EH (cell line): Measurements from ENCODE around the gene FHL3.
"Not testable (repeated sequence)": the region's sequence is repeated elsewhere in the genome, so short reads cannot be mapped to it uniquely, and the experiment has no call there.

Experiments
- DNase-seq: peaks from one replicate; pipeline ENCODE4 v3.0.0-alpha.2; 2015; ENCODE audit warnings: low read depth

The FHL3 gene

DNA sequence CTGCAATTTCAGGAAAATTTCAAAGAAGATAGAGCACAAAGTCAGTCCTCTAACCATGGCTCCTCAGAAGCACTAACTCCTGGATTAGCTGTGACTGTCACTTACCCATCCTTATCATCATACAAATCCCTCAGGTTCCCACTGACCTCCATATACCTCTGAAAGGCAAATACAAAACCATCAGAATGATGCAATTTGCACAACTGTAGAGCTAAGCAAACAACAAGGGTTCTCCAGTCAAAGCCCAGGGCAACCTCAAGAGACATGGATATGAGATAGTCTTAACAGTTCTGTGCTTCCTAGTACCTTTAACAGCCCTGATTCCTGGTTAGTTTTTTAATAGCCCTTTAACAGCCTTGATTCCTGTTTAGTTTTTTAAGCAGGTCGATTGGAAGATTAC is 17.6 kb downstream of the FHL3 start:
- DNase-seq, result no peak

DNA sequence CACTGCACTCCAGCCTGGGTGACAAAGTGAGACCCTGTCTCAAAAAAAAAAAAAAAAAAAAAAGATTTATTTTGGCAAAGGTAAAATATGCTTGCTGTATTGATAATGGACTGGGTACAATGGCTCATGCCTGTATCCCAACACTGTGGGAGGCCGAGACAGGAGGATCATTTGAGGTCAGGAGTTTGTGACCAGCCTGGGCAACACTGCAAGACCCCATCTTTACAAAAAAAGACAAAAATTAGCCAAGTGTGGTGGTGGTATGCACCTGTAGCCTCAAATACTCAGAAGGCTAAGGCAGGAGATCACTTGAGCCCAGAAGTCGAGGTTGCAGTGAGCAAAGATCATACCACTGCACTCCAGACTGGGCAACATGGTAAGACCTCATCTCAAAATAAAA is 21.8 kb downstream of the FHL3 start:
- no peak for DNase-seq

DNA sequence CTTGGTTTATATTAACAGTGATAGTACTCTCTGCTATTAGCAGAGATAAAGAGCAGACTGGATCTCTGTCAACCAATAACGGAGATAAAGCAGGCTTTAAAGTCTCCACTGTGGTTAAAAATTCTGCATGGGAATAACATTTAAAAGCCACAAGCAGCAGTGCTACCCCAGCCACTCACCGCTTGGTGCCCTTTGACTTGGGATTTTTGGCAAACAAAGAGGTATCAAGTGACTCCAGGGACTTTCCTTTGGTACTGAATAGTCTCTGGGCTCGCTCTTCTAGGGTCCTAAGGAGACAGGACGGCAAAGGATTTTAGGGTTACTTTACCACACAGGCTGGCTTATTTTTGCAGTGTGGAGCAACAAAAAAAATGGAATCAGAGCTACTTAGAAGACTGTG is 26.8 kb downstream of the FHL3 start:
- DNase-seq, result no peak

DNA sequence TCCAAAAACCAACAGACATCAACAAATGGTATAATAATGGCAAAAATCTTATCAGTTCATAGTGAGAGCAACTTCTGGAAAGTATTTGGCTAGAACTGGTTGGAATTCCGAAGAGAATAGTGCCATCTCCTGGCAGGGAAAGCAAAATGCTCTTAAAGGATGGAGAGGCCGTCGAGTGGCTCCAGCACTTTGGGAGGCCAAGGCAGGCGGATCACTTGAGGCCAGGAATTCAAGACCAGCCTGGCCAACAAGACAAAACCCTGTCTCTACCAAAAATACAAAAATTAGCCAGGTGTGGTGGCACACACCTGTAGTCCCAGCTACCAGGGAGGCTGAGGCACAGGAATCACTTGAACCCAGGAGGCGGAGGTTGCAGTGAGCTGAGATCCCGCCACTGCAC is 30.2 kb downstream of the FHL3 start:
- peak; percentile 73 for DNase-seq

DNA sequence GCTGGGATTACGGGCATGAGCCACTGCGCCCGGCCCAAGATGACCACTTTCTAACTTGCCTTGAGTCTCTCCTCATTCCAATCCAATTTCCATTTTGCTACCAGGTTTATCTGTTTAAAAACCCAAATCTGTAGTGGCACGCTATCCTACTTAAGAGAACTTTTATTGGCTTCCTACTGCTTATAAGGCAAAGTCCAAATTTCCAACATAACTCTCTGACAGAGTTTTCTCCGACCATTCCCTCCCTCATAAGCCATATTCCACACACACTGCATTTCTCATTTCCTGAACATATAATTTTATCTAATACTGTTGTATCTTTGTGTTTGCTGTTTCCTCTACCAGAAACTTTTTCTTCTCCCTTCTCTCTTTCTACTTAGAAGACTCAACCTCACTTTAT is 30.7 kb downstream of the FHL3 start:
- no peak for DNase-seq

DNA sequence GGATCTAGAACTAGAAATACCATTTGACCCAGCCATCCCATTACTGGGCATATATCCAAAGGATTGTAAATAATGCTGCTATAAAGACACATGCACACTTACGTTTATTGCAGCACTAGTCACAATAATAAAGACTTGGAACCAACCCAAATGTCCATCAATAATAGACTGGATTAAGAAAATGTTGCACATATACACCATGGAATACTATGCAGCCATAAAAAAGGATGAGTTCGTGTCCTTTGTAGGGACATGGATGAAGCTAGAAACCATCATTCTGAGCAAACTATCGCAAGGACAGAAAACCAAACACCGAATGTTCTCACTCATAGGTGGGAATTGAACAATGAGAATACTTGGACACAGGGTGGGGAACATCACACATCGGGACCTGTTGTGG is 31.6 kb downstream of the FHL3 start:
- not testable (repeated sequence) for DNase-seq

DNA sequence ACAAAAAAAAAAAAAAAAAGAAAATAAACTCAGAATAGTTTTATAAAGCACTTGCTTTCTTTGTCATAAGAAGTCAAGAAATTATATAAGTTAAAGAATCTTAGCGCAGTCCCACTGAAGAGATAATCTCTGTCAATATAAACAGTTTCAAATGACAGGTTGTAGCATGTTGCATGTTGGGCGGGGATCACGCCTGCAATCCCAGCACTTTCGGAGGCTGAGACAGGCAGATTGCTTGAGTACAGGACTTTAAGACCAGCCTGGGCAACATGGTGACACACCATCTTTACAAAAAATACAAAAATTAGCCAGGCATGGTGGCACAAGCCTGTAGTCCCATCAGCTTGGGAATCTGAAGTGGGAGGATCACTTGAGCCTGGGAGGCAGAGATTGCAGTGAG is 40.0 kb downstream of the FHL3 start:
- no peak for DNase-seq

DNA sequence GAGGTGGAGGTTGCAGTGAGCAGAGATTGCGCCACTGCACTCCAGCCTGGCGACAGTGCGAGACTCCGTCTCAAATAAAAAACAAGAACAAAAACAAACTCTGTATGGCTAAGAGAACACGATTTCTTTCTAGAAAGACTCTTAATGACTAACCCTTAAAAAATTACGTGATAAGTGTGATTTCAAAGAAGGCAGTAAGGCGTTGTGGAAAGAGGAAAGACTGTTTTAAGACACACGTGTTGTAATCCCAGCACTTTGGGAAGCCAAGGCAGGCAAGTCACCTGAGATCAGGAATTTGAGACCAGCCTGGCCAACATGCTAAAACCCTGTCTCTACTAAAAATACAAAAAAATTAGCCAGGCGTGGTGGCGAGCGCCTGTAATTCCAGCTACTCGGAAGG is 41.2 kb downstream of the FHL3 start:
- DNase-seq, result not testable (repeated sequence)

DNA sequence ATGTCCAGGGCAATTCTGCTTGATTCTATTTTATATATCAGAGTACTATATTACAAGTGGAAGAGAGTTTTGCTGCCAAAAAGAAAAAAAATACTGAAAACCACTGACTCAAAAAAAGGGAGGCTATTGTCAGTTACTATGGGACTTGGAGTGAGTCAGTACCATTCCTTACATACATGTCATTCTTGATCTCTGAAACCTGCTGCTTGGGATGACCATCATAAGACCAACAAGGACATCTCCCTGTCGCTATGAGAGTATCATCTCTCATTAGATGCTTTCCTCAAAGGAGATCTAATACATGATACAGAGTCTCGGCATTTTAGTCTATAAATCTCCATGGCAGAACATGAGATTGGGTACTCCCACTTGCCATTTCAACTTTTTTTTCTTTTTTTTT is 46.6 kb downstream of the FHL3 start:
- DNase-seq, result peak; percentile 98

DNA sequence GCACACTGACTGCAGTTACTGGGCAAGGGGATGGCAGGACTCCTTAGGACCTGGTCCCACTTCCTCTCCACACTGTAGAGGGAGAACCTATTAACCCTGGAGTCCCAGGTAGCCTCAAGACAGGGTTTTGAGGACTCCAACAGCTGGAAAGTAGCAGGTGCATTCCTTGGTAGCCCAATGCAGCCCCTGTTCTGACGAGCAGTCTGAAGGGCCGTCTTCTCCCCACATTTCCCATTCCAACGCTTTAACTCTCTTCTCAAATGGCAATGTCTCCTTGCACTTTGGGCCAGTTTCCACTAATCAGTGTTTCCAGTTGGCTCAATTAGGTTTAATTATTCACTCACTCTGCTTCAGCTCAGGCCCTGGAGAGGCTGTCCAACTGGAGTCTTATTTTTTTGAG is 49.6 kb downstream of the FHL3 start:
- DNase-seq, result no peak

DNA sequence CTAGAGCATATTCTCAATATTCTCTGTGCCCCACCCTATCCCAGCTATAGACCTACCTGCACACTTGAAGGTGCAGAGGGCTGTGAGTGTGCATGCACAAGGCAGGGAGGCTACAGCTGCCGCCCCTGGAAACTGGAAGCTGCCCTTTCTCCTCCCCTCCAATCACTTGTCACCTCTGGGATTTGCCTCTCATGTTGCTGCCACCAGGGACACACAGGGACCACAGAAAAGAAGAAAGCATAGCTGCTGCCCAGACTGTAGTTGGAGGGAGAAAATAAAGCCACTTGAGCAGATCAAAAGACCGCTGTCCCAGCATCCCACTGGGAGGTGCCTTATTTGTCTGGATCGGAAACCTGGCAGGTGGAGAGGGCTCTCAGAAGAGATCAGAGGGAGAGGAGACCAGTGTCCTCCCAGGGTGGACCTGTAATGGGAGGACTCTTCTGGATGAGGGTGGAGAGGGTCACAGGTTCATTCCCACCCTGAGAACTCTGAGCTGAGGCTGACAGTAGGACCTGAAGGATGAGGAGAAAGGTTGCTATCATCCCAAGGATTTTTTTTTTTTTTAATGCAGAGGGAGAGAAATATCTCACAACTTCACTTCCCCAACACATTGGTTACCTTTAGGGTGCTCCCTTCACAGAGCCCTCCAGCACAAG is 50.9 kb downstream of the FHL3 start:
- DNase-seq, result no peak

DNA sequence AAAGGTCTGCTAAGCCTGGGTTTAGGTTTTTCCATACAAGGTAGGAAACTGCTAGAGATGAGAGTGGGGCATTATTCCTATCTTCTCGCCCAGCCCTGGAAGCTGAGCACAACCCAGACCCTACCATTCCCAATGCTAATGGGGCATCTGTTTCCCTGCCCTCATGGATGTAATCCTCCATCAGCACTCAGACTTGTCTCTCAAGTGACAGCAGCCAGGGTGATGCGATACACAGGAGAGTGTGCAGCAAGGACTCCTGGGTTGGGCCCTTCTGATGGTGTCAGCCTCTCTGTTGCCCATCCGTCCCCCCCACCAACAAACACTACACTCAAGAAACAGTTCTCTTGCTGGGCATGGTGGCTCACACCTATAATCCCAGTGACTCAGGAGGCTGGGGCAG is 52.6 kb downstream of the FHL3 start:
- DNase-seq, result no peak

DNA sequence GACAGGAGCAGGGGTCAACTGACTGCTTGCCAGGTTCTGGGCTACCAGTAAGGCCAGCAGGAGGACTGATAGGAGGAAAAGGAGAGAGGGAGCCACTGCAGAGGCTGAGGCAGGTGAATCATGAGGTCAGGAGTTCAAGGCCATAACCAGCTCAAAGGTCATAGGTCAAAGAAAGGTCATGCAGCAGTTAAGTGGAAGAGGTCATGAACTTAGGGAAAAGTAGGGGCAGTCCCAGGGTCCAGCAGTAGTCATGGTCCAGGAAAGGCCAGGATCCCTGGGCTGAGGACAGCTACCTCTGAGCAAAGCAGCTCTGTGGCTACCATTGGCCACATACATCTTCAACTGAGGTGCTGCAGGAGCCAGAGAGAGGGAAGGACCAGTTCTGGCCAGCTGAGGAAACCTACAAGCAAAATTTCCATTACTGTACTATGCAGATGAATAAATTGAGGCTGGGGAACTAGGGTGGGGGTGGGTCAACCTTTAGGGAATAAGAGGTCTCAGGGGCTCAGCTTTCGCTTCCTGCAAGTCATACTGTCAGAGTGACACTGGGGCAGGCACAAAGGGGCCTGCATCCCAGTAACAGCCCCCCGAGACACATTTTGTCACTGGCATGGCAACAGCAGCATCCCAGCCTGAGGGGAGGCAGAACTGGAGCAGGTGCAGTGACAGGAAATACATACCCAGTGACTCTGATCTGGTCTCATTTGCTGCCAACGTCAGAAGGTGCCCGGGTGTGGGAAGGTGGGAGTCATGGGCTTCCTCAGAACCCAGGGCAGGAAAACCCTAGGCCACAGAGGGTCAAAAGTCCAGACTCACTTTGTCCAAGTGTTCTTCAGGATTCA is 53.3 kb downstream of the FHL3 start:
- no peak for DNase-seq

DNA sequence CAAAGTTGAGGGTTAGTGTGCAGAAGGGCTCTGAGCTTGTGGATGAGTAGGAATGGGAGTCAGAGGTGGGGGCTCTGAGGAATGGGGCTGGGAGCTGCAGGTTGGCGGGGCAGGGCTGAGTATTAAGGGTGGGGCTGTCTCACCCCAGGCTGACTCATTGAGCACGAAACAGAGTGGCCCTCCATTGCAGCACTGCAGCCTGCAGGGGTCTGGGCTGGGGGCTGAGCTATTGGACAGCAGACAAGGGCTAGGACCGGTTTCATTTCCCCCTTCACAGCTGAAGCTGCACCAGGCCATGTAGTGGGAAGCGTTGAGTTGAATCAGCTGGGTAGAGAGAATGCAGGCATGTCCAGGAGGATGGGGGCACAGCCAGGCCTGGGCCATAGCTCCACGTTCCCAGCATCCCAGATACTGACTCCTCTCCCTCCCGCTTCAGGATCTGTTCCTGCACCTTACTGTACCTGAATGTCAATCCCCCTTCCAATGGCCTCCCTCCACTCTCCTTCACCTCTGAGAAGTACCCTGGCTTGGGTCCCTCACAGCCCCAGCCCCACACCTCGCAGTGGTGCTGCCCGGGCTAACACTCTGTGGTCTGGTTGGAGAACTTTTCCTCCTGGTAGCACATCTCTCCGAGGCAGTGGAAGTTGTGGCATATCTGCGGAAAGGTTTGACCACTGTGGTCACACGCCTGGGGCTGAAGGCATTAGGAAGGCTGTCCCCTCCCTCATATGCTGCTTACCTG is 54.1 kb downstream of the FHL3 start:
- no peak for DNase-seq

DNA sequence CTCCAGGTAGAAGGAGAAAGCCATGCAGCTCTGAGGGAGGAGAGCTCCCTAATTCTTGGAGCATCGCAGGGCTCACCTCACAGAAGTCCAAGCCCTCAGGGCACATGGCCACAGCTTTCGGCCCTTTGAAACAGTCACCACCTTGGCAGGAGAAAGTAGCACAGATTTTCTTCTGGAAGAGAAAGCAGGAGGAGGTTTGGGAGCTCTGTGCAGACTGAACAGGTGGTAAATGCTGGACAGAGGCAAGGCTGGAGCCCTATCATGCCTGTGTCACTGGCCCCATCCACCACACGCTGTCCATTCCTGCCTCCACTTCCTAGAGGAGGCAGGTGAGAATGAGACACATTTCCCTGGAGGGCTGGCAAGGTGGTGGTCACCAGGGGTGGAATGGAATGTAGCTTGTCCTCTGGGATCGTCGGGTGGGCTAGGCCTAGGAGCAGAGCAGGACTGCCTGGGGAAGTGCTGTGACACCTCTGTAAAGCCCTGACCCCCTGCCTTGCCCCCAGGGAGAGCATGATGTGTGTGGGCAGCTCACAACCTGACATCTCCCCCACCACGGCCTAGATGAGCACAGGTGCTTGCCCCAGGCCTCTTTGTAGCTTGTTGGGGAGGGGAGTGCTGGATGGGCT is 55.7 kb downstream of the FHL3 start:
- DNase-seq, result no peak

DNA sequence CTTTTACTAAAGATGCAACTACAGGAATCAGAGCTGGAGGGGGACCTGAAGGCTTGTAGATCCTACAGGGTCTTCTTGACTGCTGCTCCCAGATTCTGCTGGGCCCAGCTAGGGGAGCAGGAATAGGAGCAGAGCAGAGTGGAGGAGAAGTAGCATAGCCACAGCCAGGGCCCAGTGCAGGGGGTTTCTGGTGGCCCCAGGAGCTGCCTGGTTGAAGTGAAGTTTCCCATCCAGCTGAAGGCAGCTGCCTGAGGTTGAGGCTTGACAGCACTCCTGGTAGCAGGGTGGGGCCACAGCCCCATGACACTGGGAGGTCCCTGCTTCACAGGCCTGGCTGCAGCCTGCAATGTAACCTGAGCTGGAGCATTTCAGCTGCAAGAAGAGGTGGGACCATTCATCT is 56.5 kb downstream of the FHL3 start:
- no peak for DNase-seq

DNA sequence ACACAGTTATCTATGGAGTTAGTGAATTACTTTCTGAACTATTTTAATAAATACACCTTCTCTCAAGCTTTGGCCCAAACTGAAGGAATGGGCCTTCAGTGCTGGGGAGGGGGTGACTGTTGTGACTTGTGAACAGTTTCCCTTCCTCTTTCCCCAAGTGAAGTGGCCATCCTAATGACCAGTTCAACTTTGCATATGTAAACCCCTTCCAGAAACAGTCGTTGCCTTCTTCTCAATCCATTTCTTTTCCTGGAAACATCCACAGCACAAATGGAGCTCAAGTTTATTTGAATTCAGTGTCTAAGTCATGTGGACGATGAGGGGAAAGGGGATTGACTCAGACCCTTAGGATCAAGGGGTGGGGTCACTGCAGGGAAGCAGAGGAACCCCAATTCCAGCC is 57.1 kb downstream of the FHL3 start:
- no peak for DNase-seq

DNA sequence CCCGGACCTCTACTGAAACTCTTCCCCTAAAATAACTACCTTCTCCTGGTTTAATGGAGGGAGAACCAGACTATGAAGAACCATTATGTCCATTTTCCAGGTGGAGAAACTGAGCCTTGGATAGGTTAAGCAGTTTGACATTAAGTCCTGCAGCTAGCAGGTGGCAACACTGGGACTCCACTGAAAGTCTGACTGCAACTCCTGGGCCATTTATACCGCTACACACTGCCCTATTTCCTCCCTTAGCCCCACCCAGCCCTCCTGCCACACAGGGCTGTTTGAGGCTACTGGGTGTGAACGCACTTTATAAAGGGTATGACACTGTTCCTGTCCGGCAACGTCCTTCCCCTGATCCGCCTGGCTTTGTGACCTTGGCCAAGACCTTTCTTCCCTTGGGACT is 58.0 kb downstream of the FHL3 start:
- no peak for DNase-seq
